SK-N-SH (cell line): ENCODE results near the gene GAS2L2. TPM values are rescaled to one million over a fixed set of nuclear protein-coding genes. Genes with fewer than 3 reads are reported as not detected.
A peak's percentile ranks its signal among the peaks of the same experiment; 100 is the strongest.

ENCODE experiments used
- CTCF ChIA-PET: fragments of 300-600, 350-600 bp; formaldehyde crosslinking; extraction: SDS; loops from one replicate; lab custom pipeline; 2021; lab: Yijun Ruan, JAX
- POLR2A ChIA-PET: fragments of 350-600 bp; sonication (Branson Sonifier 250); formaldehyde crosslinking; extraction: SDS; loops from one replicate; lab custom pipeline; 2020; ENCODE audit warnings: antibody characterized with exemption, inconsistent platforms; lab: Yijun Ruan, JAX
- DNase-seq: peaks from one replicate; pipeline ENCODE4 v3.0.0; 2012
- H2AFZ ChIP-seq: fragments of 200-600 bp; sonication (generic); 2 replicates; pipeline ENCODE4 v1.8.1; 2016; ENCODE audit warnings: antibody characterized with exemption, mild to moderate bottlenecking, low read depth
- H3F3A ChIP-seq: fragments of 200-600 bp; sonication (generic); replicated peaks from 2 replicates; pipeline ENCODE3; 2016; ENCODE audit warnings: antibody characterized with exemption, mild to moderate bottlenecking; ENCODE audit not compliant: insufficient read depth
- H3K27ac ChIP-seq, 2 experiments: fragments of 200-500 bp in 1 of 2; fragments of 200-600 bp in 1 of 2; sonication (Bioruptor generic) in 1 of 2; sonication (generic), shearing (Covaris generic) in 1 of 2; 2 replicates each; pipeline versions ENCODE4 v1.5.1 to v1.6.1; 2014 to 2016; ENCODE audit warnings: low read depth in 2 of 2, inconsistent platforms in 1 of 2, low read length in 1 of 2, mild to moderate bottlenecking in 1 of 2, mixed read lengths in 1 of 2
- H3K27me3 ChIP-seq: fragments of 200-600 bp; sonication (generic), shearing (Covaris generic); 2 replicates; pipeline ENCODE4 v1.6.1; 2016; ENCODE audit warnings: mixed run types; ENCODE audit not compliant: insufficient read depth
- H3K36me3 ChIP-seq, 2 experiments: fragments of 200-500 bp in 1 of 2; fragments of 200-600 bp in 1 of 2; sonication (Bioruptor generic) in 1 of 2; sonication (generic) in 1 of 2; replicated peaks in 1 of 2; 2 replicates each; pipeline versions ENCODE3 to v1.5.1; 2014 to 2016; ENCODE audit warnings: low read length in 1 of 2, mild to moderate bottlenecking in 1 of 2; ENCODE audit not compliant: insufficient read depth in 2 of 2, control insufficient read depth in 1 of 2
- H3K4me1 ChIP-seq, 2 experiments: fragments of 200-500 bp in 1 of 2; fragments of 200-600 bp in 1 of 2; sonication (Bioruptor generic) in 1 of 2; sonication (generic), shearing (Covaris generic) in 1 of 2; 2 replicates each; pipeline versions ENCODE4 v1.5.1 to v1.6.1; 2014 to 2016; ENCODE audit warnings: low read depth in 1 of 2, low read length in 1 of 2, mixed run types in 1 of 2; ENCODE audit not compliant: insufficient read depth in 2 of 2, control insufficient read depth in 1 of 2
- H3K4me2 ChIP-seq: fragments of 200-600 bp; sonication (generic), shearing (Covaris generic); 2 replicates; pipeline ENCODE4 v1.6.1; 2017; ENCODE audit warnings: mixed run types
- H3K4me3 ChIP-seq, 2 experiments: fragments of 200-500 bp in 1 of 2; fragments of 200-600 bp in 1 of 2; sonication (Bioruptor generic) in 1 of 2; sonication (generic), shearing (Covaris generic) in 1 of 2; 2 replicates each; pipeline versions ENCODE4 v1.5.1 to v1.8.1; 2014 to 2016; ENCODE audit warnings: low read depth in 2 of 2, inconsistent platforms in 1 of 2, low read length in 1 of 2, mild to moderate bottlenecking in 1 of 2, mixed read lengths in 1 of 2, moderate library complexity in 1 of 2
- H3K79me2 ChIP-seq: fragments of 200-600 bp; sonication (generic); 2 replicates; pipeline ENCODE4 v1.8.1; 2017; ENCODE audit warnings: mild to moderate bottlenecking; ENCODE audit not compliant: insufficient read depth
- H3K9ac ChIP-seq: fragments of 200-600 bp; sonication (generic); 2 replicates; pipeline ENCODE4 v1.6.1; 2017; ENCODE audit warnings: mixed run types
- H3K9me2 ChIP-seq: fragments of 200-600 bp; sonication (generic); 2 replicates; pipeline ENCODE4 v1.6.1; 2017; ENCODE audit warnings: mixed run types
- H3K9me3 ChIP-seq: fragments of 200-600 bp; sonication (generic); 2 replicates; pipeline ENCODE4 v1.6.1; 2017; ENCODE audit warnings: mixed run types, mild to moderate bottlenecking, moderate library complexity
- H4K20me1 ChIP-seq: fragments of 200-600 bp; sonication (generic); 2 replicates; pipeline ENCODE4 v1.6.1; 2017; ENCODE audit warnings: mild to moderate bottlenecking, mixed run types; ENCODE audit not compliant: insufficient read depth
- CTCF ChIP-seq: fragments of 200-600 bp; sonication (generic); IDR thresholded peaks from 2 replicates; pipeline ENCODE4 v1.6.1; 2017; ENCODE audit warnings: antibody characterized with exemption, mild to moderate bottlenecking, moderate library complexity
- ELF1 ChIP-seq: IDR thresholded peaks from 2 replicates; pipeline ENCODE4 v1.4.0; 2012
- EP300 ChIP-seq, 2 experiments: IDR thresholded peaks; 2 replicates each; pipeline versions ENCODE4 v1.4.0 to v1.6.1; 2012; ENCODE audit warnings: borderline replicate concordance in 1 of 2, low read depth in 1 of 2, low read length in 1 of 2
- FOSL2 ChIP-seq: IDR thresholded peaks from 2 replicates; pipeline ENCODE4 v1.4.0; 2012; ENCODE audit warnings: low read depth, mild to moderate bottlenecking, moderate library complexity, borderline replicate concordance
- FOXJ3 ChIP-seq: sonication (generic); formaldehyde crosslinking; IDR thresholded peaks from 2 replicates; pipeline ENCODE4 v1.5.1; 2020; ENCODE audit warnings: mild to moderate bottlenecking, missing genetic modification reagents
- FOXM1 ChIP-seq: IDR thresholded peaks from 2 replicates; pipeline ENCODE4 v1.4.0; 2012; ENCODE audit warnings: low read depth, mild to moderate bottlenecking
- MXI1 ChIP-seq: IDR thresholded peaks from 2 replicates; pipeline ENCODE4 v1.6.1; 2012; ENCODE audit warnings: mild to moderate bottlenecking, low read depth, low read length, improper control_type of control experiment
- NRF1 ChIP-seq: IDR thresholded peaks from 2 replicates; pipeline ENCODE4 v1.6.1; 2012; ENCODE audit warnings: low read depth, mild to moderate bottlenecking, low read length
- RAD21 ChIP-seq: IDR thresholded peaks from 2 replicates; pipeline ENCODE4 v1.6.1; 2012; ENCODE audit warnings: mild to moderate bottlenecking, low read length
- SMC3 ChIP-seq: IDR thresholded peaks from 2 replicates; pipeline ENCODE4 v1.6.1; 2012; ENCODE audit warnings: low read depth, low read length, improper control_type of control experiment
- TAF1 ChIP-seq: IDR thresholded peaks from 2 replicates; pipeline ENCODE4 v1.6.1; 2012; ENCODE audit warnings: low read depth, mild to moderate bottlenecking, low read length, moderate library complexity, borderline replicate concordance
- TEAD4 ChIP-seq: IDR thresholded peaks from 2 replicates; pipeline ENCODE4 v1.4.0; 2012; ENCODE audit warnings: mild to moderate bottlenecking, borderline replicate concordance; ENCODE audit not compliant: insufficient read depth
- USF1 ChIP-seq: IDR thresholded peaks from 2 replicates; pipeline ENCODE4 v1.4.0; 2012; ENCODE audit warnings: low read depth, borderline replicate concordance
- YY1 ChIP-seq: IDR thresholded peaks from 2 replicates; pipeline ENCODE4 v1.4.0; 2012; ENCODE audit warnings: low read depth, mild to moderate bottlenecking
- WGBS: methylation state at CpG from one replicate; pipeline ENCODE4 v1.1.6; 2017; ENCODE audit warnings: low lambda C conversion rate; 5-methylcytosine and 5-hydroxymethylcytosine counted together
- polyA plus RNA-seq, 3 experiments: library from polyadenylated mRNA; depleted of rRNA; stranded (reverse); fragments of >200 nt; gene quantifications; 2 replicates each; pipeline ENCODE4 v1.2.3, GENCODE V29; 2012
- TF ChIP-seq, protein P1 (sequence below): IDR thresholded peaks from 2 replicates; pipeline ENCODE4; 2012
- TF ChIP-seq, protein P2 (sequence below): fragments of 150-350 bp; IDR thresholded peaks from 2 replicates; pipeline ENCODE4 v1.6.1; 2017; ENCODE audit warnings: antibody characterized with exemption, low read length, low read depth, borderline replicate concordance
- TF ChIP-seq, protein P3 (sequence below): IDR thresholded peaks from 2 replicates; pipeline ENCODE4 v1.6.1; 2012; ENCODE audit warnings: mild to moderate bottlenecking, low read depth, low read length, moderate library complexity

GAS2L2 gene
- polyA plus RNA-seq, 1 of the 3 experiments (the other 2 are of a cell fraction) = not detected

- H3K9me3 ChIP-seq = no peaks in the 10 kb centered on the region
Measured at GRCh38 chr17:35715416-35715815, 37.6 kb downstream of the GAS2L2 start.

GRCh38 chr17:35714988-35715387, 38.1 kb downstream of the GAS2L2 start:
- Histone ChIP-seq H3K36me3 (peaks cover 45 to 57% of the 10 kb centered on the region in 2 experiments), H3F3A (peaks cover 20% of the 10 kb centered on the region), H3K9ac (no peak overlapping the region), H3K9me2 (no peaks in the 10 kb centered on the region), H3K79me2 (peaks cover 3% of the 10 kb centered on the region; the same call in 1 of the 2 replicates), H3K4me3 (no peak overlapping the region), H3K4me1 (peaks cover 25 to 37% of the 10 kb centered on the region in 2 experiments), H3K4me2 (peak overlapping the region; percentile 46; the same call in 1 of the 2 replicates), H3K9me3 (no peaks in the 10 kb centered on the region), H3K27me3 (no peaks in the 10 kb centered on the region), H2AFZ (no peak overlapping the region), H3K27ac (peak overlapping the region in 1 of 2 experiments; percentile 93; a peak in 2 of 4 replicates), H4K20me1 (0 out of 2 replicates have a peak, but pooled peaks cover 8% of the 10 kb centered on the region)
- ChIA-PET POLR2A (no interaction called here), CTCF (interaction anchor here (4.8 kb wide), 1 partner anchor 32 kb away, joined by 28 read pairs; no protein-coding TSS in a partner anchor)
- DNase-seq = no peak
- 44% methylated on average over 2 of the region's 2 CpGs for WGBS
- TF ChIP-seq MXI1 = no peak
- no peak for TF ChIP-seq NRF1
- TF ChIP-seq, protein P1, sequence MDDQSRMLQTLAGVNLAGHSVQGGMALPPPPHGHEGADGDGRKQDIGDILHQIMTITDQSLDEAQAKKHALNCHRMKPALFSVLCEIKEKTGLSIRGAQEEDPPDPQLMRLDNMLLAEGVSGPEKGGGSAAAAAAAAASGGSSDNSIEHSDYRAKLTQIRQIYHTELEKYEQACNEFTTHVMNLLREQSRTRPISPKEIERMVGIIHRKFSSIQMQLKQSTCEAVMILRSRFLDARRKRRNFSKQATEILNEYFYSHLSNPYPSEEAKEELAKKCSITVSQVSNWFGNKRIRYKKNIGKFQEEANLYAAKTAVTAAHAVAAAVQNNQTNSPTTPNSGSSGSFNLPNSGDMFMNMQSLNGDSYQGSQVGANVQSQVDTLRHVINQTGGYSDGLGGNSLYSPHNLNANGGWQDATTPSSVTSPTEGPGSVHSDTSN = 0 out of 2 replicates have a peak, but pooled peaks have one; percentile 30
- no peak for TF ChIP-seq FOXJ3 (CRISPR knock-in tag)
- peak in 1 of 2 experiments; percentile 22; a peak in 1 of 4 replicates for TF ChIP-seq EP300 (IDR thresholded peaks at IDR 0.05; ENCODE audit: borderline replicate concordance in 1 of 2, low read depth in 1 of 2, low read length in 1 of 2)
- TF ChIP-seq, protein P2, sequence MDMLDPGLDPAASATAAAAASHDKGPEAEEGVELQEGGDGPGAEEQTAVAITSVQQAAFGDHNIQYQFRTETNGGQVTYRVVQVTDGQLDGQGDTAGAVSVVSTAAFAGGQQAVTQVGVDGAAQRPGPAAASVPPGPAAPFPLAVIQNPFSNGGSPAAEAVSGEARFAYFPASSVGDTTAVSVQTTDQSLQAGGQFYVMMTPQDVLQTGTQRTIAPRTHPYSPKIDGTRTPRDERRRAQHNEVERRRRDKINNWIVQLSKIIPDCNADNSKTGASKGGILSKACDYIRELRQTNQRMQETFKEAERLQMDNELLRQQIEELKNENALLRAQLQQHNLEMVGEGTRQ = no peak
- TF ChIP-seq YY1 = no peak
- no peak for TF ChIP-seq ELF1
- TF ChIP-seq CTCF = no peak
- TF ChIP-seq TEAD4 = no peak

More at GRCh38 chr17:35715416-35715815, 37.6 kb downstream of the GAS2L2 start:
- DNase-seq = no peak
- Histone ChIP-seq H4K20me1 (0 out of 2 replicates have a peak, but pooled peaks cover 8% of the 10 kb centered on the region), H3K4me2 (no peak overlapping the region), H2AFZ (no peak overlapping the region), H3K4me3 (no peak overlapping the region), H3K9ac (no peak overlapping the region), H3F3A (peaks cover 20% of the 10 kb centered on the region), H3K9me2 (no peaks in the 10 kb centered on the region), H3K36me3 (peaks cover 41 to 54% of the 10 kb centered on the region in 2 experiments), H3K4me1 (peaks cover 25 to 37% of the 10 kb centered on the region in 2 experiments), H3K27ac (peak overlapping the region in 1 of 2 experiments; percentile 93; a peak in 2 of 4 replicates), H3K79me2 (peaks cover 5% of the 10 kb centered on the region; the same call in 1 of the 2 replicates), H3K27me3 (no peaks in the 10 kb centered on the region)
- ChIA-PET CTCF (interaction anchor here (0.9 to 4.8 kb wide), 2 partner anchors 32 to 48 kb away, joined by 7 to 28 read pairs; no protein-coding TSS in a partner anchor), POLR2A (no interaction called here)
- TF ChIP-seq FOXM1 (no peak), FOSL2 (no peak), SMC3 (no peak), USF1 (no peak), RAD21 (no peak), TAF1 (no peak), ELF1 (no peak)
- TF ChIP-seq, protein P3, sequence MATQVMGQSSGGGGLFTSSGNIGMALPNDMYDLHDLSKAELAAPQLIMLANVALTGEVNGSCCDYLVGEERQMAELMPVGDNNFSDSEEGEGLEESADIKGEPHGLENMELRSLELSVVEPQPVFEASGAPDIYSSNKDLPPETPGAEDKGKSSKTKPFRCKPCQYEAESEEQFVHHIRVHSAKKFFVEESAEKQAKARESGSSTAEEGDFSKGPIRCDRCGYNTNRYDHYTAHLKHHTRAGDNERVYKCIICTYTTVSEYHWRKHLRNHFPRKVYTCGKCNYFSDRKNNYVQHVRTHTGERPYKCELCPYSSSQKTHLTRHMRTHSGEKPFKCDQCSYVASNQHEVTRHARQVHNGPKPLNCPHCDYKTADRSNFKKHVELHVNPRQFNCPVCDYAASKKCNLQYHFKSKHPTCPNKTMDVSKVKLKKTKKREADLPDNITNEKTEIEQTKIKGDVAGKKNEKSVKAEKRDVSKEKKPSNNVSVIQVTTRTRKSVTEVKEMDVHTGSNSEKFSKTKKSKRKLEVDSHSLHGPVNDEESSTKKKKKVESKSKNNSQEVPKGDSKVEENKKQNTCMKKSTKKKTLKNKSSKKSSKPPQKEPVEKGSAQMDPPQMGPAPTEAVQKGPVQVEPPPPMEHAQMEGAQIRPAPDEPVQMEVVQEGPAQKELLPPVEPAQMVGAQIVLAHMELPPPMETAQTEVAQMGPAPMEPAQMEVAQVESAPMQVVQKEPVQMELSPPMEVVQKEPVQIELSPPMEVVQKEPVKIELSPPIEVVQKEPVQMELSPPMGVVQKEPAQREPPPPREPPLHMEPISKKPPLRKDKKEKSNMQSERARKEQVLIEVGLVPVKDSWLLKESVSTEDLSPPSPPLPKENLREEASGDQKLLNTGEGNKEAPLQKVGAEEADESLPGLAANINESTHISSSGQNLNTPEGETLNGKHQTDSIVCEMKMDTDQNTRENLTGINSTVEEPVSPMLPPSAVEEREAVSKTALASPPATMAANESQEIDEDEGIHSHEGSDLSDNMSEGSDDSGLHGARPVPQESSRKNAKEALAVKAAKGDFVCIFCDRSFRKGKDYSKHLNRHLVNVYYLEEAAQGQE = no peak
